ENCODE measurements around the gene NBPF1. TPM values are rescaled to one million over a fixed set of nuclear protein-coding genes. Genes with fewer than 3 reads are reported as not detected.

The NBPF1 gene
- total RNA-seq, 2 experiments from 2014 or later = 2.8 to 3.1 TPM

Other genes starting within 250 kb of the NBPF1 start
- 100 to 1,000 TPM; 161 to 189 TPM for gene SZRD1, start 246.3 kb downstream of the NBPF1 start, total RNA-seq
- gene SPATA21, start 176.1 kb downstream of the NBPF1 start, total RNA-seq = not detected
- 10 to 100 TPM; 71.0 to 88.3 TPM for gene NECAP2, start 172.8 kb downstream of the NBPF1 start, total RNA-seq
- gene RNU1-1, start 99.3 kb downstream of the NBPF1 start, total RNA-seq = 1,000 to 10,000 TPM in 1 of 2 experiments, 100 to 1,000 TPM in 1; 922 to 3,744 TPM
- gene RNU1-3, start 53.4 kb upstream of the NBPF1 start, total RNA-seq = 1,000 to 10,000 TPM in 1 of 2 experiments, 100 to 1,000 TPM in 1; 922 to 3,744 TPM
- gene RNU1-4, start 127.0 kb upstream of the NBPF1 start, total RNA-seq = 1,000 to 10,000 TPM in 1 of 2 experiments, 100 to 1,000 TPM in 1; 922 to 3,744 TPM

All from activated CD8-positive, alpha-beta memory T cell treated with anti-CD3 and anti-CD28 coated beads, Interleukin-2, amount 10 ng/mL, durations not matched to agents 7 days and 5 days (primary cell).